NCI-H2196 treated with DMSO at 0.1 percent for 48 hours (cell line): ENCODE measurements around the gene AKT2.

Experiments
- DNase-seq: peaks from one replicate; lab custom pipeline; 2025; ENCODE audit not compliant: unreplicated experiment; lab: John Stamatoyannopoulos, UW

Gene AKT2

DNA sequence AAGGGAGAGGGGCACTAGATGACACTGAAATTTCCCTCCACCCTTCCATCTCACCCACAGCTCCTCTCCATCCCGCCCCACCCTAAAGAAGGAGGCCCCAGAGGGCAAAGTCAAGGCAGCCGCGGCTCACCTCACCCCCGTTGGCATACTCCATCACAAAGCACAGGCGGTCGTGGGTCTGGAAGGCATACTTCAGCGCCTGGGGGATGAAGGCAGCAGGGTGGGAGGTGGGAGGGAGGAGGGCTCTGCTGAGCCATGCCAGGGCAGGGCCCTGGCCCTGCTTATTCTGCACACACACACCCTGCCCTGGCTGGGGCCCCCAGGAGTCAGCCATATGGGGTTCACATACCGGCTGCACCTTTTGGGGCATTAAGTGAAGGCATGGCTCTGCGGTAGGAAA, 46.4 kb downstream of the AKT2 start:
- DNase-seq: no peak

DNA sequence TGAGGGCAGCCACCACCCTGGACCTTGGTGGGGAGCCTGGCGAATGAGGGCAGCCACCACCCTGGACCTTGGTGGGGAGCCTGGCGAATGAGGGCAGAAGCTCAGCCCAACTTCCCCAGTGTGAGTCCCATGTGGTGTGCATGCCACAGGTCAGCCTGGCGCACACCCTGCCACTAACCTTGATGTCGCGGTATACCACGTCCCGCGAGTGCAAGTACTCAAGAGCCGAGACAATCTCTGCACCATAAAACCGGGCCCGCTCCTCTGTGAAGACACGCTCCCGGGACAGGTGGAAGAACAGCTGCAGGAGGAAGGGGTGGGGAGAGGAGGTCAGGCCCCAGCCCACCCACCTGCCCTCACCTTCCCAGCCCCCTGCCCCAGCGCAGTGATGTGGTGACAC, 47.4 kb downstream of the AKT2 start:
- no peak for DNase-seq

DNA sequence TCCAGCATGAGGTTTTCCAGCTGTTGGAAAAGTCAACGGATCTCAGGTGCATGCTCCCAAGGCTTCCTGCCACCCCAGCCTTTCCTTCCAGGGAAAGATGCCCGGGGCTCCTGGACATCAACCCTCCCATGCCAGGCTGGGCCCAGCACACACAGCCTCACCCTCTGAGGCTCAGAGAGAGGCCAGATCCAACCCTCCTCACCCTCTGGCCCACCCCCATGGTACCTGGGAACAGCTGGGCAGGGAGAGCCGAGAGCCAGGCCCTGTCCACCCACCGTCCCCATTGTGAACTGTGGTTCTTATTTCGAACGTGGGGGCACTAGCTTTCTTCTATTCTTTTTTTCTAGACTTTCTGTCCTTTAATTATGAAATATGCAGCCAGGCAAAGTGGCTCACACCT, 48.8 kb downstream of the AKT2 start:
- DNase-seq: no peak

DNA sequence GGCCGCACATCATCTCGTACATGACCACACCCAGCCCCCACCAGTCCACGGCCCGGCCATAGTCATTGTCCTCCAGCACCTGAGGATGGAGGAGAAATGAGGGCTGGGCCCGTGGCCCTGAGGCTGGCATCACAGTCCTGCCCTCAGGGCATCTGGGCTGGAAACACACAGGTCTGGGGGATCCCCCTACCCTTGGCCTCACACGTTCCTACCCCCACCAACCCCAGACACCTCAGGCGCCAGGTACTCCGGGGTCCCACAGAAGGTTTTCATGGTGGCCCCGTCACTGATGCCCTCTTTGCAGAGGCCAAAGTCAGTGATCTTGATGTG, 49.2 kb downstream of the AKT2 start:
- no peak for DNase-seq

DNA sequence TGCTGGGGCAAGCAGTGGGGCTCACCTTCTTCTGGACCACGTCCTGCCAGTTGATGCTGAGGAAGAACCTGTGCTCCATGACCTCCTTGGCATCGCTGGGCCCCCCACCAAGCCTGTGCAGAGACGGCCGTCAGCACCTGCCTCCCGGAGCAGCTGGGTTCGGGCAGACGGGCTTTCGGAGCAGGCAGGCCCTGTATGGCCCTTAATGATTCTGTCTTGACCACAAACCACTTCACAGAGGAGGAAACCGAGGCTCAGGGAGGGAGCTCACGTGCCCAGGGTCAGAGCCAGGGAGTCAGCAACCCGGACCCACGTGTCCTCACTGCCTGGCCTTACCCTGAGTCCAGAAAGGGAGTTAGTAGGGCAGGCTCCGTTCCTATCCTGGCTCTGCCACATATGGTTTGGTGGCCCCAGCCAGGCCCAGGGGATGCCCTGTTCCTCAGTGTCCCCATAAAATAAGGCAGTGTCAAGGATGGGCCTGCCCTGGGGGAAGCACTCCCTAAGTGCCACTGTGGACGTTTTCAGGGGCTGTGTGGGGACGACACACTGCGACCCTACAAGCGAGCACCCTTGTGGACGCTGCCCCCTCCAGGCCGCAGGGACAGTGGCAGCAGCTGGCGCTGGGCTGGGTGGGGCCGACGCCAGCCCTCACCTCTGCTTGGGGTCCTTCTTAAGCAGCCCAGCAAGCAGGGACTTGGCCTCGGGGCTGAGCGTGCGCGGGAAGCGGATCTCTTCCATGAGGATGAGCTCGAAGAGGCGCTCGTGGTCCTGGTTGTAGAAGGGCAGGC, 49.7 kb downstream of the AKT2 start:
- no peak for DNase-seq

DNA sequence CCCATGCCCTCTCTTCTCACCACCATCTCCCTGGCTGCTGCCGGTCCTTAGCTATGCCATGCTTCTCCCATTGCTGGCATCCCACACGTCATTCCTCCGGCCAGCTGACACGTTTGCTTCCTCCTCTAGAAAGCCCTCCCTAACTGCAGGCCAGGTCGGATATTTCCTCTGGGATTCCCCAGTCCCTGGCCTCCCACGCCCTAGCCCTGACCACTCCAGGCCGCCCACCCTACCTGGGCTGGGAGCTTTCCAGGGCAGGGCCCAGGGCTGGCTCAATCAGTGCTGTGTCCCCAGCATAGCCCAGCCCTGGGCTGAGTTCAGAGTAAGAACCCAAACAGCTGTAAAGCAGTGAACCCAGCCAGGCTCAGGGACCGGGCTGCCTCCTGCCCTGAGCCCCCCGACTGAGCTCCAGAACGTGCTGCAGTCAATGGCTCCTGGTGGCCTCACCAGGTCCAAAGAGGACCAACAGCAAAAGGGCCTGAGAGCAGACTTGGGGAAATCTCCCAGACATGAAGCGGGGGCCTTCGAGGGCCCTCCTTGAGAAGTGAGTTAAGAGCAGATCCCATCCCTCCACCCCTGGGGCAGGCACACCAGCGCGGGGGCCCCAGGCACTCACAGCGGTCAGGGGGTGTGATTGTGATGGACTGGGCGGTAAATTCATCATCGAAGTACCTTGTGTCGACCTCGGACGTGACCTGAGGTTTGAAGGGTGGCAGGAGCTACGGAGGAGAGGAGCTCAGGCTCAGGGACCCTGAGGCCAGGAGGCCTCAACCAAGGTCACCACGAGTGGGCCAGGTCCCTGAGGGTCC, 50.5 kb downstream of the AKT2 start:
- no peak for DNase-seq

DNA sequence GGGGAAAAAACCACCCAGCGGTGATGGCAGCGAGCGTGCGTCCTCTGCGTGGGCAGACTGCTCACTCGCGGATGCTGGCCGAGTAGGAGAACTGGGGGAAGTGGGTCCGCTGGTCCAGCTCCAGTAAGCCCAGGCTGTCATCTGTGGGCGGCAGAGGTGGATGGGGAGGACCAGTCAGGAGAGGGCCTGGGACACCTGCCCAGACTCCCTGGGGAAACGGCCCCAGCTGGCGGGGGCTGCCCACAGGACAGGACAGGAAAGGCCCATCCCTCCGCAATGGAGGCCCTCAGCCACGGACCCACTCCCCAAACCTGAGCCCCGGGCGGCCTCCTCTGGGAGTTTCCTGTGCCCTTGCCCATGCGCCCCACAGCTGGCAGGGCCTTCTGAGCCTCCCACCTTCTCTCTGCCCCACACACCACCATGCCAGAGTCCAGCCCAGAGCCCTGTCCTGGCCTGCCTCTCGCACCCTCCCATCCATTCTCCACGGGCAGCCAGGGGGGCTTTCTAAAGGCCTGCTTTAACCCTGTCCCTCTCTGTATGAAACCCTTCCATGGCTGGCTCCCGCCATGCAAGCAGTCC, 51.2 kb downstream of the AKT2 start:
- DNase-seq: no peak

DNA sequence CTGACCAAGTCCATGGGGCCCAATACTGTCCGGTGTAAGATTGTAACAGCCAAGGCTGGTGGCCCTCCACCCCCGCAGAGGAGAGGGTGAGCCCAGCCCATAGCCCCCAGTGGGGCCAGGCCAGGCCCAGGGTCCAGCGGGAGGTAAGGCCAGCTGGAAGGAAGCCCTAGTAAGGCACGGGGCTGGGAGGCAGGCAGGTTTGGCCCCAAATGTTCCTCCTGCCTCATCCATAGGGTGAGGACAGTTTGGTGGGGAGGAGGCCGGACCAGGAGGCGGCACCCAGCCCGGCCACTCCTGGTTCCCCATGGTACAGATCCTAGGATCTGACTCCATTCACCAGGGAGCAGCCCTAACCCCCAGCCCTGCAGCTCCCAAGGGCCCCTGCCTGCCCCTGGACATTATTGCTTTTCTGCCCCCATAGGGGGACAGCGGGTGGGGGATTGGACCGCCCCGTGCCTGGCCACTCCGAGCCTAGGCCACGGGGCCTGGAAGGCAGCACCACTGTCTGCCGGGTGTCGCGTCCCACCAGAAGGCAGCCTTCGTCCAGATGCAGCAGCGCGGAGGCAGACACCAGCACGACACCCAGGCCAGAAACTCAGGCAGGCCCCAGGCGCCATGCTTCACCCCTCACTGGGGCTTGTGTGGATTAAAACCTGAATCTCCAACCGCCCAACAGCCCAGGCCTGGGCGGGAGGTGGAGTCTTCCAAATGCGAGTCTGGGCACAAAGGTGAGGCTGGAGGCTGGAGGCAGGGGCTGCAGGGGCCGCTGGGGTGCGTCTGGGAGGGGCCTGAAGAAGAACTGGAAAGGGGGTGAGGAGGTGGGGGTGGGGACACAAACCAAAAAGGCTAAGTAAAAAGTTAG, 52.0 kb downstream of the AKT2 start:
- DNase-seq: no peak

DNA sequence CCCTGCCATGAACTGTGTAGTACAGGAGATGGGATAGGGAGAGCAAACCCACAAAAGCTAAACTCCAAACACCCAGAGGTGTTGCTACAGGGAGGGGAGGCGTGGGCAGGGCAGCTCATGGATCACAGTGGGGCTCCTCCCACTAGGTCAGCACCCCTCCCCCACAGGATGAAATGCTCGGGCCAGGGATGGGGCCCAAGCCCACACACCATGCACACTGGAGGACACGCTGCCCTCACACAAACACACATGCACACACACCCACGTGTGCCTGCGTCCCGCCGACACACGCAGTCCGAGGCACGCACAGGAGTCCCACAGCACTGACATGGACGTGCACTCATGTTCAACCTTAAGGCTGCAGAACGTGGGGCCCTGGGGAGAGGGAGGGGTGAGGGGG, 52.7 kb downstream of the AKT2 start:
- no peak for DNase-seq

DNA sequence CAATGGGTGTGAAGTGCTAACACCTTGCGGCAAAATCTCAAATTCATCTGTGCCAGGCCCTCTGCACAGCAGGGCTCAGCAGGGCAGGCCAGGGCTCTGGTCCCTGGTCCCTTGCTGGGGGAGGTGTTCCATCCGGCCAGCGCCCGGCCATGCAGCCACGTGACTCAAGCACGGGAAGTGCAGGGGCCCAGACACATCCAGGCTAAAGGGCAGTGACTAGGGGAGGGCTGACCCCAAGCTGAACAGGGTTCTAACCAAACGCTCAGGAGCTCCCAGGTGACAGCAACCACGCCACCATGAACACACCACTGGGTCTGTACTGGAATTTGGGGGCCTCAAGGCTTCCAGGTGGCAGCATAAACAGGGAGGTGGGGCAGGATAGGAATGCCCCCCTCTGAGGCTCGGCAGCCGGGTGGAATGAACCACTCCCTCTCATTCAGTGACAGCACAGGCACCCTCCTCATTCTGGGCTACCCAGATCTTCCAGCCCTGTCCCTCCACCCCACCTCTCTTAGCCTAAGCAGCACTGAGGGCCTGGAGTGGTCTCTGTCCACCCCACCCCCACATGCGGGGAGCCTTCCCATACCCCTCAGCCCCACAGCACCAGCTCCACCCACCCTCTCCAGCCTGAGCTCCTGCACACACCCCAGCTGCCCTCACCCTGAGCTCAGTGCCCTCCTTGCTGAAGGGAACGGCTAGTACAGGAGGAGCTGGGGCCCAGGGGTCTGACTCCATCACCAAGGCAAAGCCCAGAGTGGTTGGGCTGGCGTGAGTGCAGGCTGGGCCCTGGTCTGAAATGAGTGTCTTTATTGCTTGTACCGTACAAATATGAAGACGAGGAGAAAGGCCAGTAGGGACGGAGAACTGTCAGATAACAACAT, 53.4 kb downstream of the AKT2 start:
- no peak for DNase-seq

DNA sequence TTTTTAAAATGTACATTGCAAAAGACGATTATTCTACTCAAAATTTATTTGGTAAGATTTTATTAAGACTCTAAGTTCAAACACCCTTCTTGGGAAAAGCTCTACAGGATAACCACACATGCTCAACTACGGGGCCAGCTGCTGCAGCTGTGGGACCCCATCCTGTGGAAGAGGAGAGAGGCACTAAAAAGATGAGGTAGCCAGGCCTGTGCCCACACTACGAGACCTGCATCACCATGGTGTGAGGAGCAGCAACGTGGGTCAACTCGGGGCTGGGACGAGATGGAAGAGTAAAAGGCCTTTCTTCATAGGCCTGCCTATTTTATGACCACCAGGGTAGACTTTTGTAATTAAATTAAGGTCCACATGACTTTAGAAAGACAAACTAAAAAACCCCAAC, 54.1 kb downstream of the AKT2 start:
- no peak for DNase-seq

DNA sequence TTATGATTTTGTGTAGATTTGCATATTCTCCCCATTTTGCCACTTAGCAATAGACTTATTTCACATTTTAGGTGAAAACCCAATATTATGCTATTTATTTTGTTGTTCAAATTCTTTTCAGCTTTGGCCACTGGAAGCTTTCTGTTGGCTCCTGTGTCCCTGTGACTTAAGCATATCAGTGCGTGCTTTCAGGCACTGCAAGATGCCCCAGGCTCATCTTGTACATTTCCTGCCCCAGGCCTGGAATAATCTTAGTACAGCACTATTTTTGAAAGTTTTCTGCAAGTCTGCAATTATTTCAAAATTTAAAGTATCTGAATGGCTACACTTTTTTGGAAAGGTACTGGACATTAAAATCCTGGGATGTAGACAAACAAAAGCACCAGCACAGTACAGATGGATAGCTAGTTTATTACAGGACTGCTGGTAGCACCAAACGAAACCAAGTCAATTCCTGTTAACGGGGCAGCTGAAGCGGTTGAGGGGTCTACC, 55.2 kb downstream of the AKT2 start:
- no peak for DNase-seq

DNA sequence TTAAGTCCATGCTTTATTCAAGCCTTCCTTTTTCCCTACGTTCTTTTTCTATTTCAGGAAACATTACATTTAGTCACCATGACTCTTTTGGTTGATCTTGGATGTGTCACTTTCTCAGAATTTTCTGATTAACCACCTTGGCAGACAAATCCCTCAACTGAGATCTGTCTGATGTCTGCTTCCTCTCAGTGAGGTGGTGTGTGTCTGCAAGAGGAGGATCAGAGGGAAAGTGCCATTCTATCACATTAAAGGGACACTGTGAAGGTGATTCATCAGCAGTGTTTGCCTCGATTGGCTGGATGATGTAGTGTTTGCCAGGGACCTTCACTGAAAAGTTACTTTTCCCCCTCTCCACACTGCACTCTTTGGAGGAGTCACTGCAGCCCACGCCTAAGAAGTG, 55.7 kb downstream of the AKT2 start:
- no peak for DNase-seq

DNA sequence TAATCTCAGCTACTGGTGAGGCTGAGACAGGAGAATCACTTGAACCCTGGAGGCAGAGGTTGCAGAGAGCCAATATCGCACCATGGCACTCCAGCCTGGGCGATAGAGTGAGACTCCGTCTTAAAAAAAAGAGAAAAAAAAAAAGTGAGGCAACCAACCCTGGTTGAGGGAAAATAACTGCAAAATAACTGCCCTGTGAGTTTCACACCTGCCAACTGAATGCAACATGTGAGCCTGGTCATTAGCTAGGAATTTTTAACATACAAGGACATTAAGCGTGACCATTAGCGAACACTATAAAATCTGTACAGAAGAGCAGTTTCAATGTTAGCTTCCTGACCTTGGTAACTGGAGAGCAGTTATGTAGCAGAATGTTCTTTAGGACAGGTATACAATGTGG, 56.3 kb downstream of the AKT2 start:
- DNase-seq: no peak

DNA sequence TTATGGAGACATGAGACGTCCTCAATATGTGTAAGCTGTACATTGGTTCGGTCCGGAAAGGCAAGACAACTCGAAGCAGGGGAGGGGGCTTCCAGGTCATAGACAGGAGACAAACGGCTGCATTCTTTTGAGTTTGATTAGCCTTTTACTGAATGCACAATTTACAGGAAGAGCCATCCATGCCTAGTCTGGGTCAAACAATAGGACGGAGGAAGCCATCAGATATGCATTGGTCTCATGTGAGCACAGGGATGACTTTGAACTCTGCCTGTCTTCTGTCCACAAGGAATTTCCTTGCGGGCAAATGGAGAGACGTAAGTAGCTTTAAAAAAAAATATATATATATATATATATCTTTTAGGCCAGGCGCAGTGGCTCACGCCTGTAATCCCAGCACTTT, 56.8 kb downstream of the AKT2 start:
- no peak for DNase-seq

DNA sequence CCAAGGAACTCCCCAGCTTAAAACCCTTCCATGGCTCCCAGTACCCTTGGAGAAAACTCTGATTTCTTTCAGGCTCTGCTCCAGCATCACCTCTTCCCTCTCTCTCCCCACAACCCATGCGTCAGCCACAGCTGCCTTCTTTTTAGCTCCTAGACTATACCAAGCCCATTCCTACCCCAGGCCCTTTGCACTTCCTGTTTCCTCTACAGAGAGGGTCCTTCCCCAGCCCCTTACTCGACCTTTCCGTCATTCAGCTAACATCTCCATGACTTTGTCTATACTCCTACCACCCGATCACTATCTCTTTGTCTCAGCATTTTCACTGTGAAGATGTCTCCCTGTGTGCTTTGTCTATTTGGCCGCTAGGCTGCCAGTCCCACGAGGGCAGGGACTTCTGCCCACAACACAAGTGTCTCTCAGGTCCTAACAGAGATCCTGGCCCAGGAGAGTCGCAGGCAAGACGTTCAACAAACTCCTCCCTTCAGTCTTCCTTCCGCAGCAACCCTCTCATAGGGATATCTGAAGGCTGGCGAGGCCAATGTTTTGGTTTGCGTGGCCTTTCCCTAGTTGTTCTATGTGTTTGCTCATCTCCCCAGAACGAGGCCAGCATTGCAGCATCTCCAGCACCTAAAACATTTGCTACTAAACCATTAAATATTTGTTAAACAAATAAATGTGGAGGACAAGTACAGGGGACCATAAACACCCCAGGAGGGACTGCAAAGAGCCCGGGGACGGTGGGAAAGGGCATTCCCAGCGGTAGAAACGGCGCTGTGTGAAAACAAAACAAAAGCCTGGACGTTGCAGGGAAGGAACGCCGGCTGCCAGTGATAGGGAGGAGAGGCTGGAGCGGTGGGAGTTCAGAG, 59.5 kb downstream of the AKT2 start:
- no peak for DNase-seq

DNA sequence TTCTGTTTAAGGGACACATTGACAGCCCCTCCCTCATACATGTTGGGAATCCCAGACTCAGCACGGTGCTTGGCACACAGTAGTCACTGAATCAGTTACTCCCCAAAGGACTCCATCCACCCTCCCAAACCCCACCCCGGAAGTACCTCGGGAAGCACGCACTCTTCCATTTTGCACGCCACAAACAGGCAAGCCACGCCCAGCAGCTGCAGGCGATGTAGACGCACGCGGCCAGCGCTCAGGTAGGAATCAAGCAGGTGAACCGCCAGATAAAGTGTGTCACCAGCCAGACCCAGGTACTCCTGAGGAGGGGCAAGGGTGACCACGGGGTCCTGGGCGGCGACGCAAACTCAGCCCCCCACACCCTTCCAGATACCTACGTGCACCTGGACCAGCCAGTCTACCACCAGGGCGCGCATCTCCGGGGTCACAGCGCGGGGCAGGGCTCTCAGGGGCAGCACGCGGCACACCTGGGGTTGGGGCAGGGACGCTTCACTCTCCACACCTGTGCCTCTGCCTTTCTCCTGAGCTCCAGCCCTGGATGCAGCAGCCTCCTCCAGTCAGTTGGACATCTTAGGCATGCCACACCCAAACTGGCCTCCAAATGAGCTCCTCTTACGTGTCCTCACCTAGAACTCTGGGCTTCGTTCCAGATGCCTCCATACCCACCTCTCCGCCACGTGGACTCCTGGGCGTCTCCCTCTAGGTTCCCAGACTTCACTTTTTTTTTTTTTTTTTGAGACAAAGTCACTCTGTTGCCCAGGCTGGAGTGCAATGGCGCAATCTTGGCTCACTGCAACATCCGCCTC, 60.6 kb downstream of the AKT2 start:
- no peak for DNase-seq

DNA sequence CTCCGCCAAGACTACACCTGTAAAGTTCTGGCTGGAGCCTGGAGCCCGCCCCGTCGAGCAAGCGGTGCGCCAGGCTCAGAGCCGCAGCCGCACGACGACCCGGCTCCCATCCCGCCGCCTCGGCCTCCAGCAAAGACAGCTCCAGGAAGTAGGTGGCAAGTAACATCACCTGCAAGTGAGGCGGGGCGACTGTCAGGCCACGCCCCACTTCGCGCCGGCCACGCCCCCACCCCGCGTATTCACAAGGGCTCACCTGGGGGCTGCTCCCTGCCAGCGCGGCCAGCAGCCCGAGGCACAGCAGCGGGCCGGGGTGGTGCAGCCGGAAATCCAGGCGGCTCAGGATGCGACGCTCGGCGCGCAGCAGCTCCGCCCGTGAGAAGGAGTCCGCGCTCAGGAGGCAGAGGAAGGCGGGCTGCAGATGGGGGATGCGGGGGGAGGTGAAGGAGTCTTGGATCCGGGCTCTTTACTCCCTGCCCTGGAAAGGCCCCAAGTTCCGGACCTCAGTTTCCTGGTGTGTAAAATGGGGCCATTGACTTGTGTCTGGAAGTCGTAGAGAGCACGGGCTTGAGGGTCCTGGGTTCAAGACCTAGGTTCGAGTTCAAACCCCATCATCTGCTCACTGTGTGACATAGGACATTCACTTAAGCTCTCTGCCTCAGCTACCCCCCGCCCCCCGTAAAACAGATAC, 61.9 kb downstream of the AKT2 start:
- DNase-seq: no peak
